ENCODE measurements around the gene AAGAB.
"Not testable (repeated sequence)": the region's sequence is repeated elsewhere in the genome, so short reads cannot be mapped to it uniquely, and the experiment has no call there.

The AAGAB gene

DNA sequence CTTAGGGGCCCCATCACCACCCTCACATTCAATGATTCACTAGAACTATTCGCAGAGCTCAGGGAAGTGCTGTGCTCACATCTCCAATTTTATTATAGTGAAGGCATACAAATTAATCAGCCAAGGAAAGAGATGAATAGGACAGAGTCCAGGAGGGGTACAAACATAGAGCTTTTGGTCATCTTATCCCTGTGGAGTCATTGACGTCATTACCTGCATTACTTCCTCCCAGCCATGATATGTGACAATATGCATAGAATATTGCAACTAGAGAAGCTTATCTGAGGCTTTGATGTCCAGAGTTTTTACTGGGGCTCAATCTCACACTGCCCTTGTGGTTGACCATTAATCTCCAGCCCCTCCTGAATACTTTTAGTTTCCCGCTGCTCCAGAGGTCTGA lies 1.6 kb upstream of the AAGAB start:
- DNase-seq (ENCODE audit: extremely low spot score, insufficient read length, low read depth), result no peak
- no peak for FAIRE-seq

DNA sequence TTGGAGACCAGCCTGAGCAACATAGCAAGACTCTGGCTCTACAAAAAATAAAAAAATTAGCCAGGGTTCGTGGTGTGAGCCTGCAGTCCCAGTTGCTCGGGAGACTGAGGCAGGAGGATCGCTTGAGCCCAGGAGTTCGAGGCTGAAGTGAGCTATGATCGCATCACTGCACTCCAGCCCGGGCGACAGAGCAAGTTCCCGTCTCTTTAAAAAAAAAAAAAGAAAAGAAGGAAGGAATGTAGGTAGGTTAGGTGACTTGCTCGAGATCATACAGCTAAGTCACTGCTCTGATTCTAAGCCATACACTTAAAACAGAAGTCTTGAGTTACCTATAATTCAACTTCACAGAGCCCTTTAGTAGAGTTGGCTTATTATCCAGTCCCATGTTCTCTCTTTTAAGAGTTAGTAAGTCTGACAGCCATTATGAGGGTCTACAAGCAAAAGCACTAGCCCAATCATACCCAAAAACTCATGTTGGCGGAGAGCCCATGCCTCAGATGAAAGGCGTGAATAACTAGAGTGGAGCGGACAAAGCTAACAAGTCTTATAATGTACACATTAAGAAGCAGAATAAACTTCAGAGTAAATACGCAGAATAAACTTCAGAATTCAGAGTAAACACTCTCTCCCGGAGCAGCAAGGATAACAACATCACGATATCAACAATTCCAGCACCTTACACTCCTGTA lies 768 bp downstream of the AAGAB start:
- FAIRE-seq (no peak), DNase-seq (ENCODE audit: extremely low spot score, insufficient read length, low read depth) (no peak)

DNA sequence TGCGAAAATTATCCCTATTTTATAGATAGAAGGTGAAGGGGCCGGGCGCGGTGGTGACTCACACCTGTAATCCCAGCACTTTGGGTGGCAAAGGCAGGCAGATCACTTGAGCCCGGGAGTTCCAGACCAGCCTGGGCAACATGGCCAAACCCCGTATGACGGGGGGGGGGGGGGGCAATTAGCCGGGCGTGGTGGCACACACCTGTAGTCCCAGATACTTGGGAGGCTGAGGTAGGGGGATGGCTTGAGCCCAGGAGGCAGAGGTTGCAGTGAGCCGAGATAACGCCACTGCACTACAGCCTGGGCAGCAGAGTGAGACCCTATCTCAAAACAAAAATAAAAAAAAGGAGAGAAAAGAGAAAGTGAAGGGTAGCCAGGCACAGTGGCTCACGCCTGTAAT lies 1.4 kb downstream of the AAGAB start:
- DNase-seq (ENCODE audit: extremely low spot score, insufficient read length, low read depth) (no peak), FAIRE-seq (no peak)

DNA sequence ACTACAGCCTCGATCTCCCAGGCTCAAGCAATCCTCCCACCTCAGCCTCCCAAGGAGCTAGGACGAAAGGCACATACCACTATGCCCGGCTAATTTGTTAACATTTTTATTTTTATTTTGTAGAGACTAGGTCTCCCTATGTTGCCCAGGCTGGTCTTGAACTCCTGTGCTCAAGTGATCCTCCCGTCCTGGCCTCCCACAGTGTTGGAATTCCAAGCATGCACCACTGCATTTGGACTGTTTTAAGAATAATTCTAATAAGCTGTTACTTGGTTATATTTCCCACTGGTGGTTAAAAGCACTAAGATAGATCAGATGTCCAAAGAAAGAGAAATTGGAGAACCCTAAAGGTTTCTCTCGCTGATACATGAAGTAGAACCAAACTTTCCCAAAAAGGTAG lies 3.1 kb downstream of the AAGAB start:
- FAIRE-seq (no peak), DNase-seq (ENCODE audit: extremely low spot score, insufficient read length, low read depth) (no peak)

DNA sequence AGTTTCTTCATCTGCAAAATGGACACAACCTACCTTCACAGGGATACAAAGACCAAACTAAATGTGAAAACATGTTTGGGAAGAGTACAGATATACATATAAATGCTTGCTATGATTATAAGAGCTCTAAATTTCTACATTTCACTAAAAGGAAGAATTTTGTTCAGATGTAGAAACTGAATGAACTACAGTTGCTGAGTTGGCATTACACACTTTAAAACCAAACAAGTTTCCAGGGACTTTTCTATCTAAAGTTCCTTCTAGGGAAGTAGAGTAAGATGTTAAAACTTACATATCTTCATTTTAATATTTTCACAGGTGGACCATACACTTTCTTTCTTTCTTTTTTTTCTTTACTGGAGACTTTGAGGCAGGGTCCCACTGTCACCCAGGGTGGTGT lies 4.6 kb downstream of the AAGAB start:
- FAIRE-seq (no peak), DNase-seq (ENCODE audit: extremely low spot score, insufficient read length, low read depth) (no peak)

DNA sequence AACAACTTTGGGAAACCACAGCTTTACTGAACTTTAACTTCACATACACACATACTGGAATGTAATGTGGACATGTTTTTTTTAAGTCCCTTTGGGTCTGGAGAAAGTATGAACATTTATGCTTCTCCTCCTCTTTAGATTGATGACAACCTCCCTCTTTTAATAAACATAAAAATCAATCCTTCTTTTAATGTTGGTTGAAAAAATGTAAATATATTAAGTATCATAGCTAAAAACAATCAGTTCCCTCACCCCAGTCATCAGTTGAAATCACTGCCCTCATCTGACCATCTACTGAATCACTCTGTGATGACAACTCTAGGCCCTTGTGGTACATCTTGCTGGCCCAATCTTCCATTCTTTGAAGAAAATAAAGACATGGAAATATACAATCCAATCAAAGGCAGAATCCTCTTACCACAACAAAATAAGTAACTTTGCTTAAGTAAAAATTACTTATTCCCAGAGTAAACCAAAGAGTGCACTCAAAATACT lies 6.4 kb downstream of the AAGAB start:
- no peak for FAIRE-seq

DNA sequence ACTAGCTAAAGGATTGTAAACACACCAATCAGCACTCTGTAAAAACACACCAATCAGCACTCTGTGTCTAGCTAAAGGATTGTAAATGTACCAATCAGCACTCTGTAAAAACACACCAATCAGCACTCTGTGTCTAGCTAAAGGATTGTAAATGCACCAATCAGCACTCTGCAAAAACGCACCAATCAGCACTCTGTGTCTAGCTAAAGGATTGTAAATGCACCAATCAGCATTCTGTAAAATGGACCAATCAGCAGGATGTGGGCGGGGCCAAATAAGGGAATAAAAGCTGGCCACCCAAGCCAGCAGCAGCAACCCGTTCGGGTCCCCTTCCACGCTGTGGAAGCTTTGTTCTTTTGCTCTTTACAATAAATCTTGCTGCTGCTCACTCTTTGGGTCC lies 7.9 kb downstream of the AAGAB start:
- FAIRE-seq, result not testable (repeated sequence)

More for the DNA sequence above, 6.4 kb downstream of the AAGAB start:
- DNase-seq (ENCODE audit: extremely low spot score, insufficient read length, low read depth), result no peak

DNA sequence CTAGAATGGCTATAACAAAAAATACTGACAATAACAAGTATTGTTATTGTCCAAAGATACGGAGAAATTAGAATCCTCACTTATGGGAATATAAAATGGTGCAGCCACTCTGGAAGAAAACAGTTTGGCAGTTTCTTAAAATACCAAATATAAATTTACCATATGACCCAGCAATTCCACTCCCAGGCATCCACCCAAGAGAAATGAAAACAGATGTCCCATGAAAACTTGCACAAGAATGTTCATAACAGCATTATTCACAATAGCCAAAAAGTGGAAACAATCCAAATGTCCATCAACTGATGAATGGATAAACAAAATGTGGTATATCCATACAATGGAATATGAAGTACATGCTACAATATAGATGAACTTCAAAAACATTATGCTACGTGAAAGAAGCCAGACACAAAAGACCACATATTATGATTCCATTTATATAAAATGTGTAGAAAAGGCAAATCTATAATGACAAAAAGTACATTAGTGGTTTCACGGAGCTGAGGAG lies 9.4 kb downstream of the AAGAB start:
- no peak for DNase-seq (ENCODE audit: extremely low spot score, insufficient read length, low read depth)
- no peak for FAIRE-seq

More for the DNA sequence above, 7.9 kb downstream of the AAGAB start:
- not testable (repeated sequence) for DNase-seq (ENCODE audit: extremely low spot score, insufficient read length, low read depth)

DNA sequence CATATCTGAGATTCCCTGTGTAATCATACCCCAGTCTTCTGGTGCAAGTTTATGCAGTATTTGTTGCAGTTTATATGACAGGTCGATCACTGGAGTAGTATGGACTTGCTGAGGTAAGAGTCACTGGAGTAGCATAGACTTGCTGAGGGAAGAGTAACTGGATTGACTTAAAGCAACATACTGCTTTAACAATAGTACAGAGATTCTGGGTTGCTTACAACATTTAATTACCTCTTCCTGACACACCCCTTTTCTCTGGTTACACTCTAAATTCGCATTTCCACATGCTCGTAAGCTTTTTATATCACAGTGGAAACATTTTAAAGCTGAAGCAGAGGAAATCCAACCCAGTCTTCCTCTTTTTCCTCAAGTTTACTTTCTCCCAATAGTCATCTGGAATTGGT lies 11.8 kb downstream of the AAGAB start:
- DNase-seq (ENCODE audit: extremely low spot score, insufficient read length, low read depth) (no peak), FAIRE-seq (no peak)

DNA sequence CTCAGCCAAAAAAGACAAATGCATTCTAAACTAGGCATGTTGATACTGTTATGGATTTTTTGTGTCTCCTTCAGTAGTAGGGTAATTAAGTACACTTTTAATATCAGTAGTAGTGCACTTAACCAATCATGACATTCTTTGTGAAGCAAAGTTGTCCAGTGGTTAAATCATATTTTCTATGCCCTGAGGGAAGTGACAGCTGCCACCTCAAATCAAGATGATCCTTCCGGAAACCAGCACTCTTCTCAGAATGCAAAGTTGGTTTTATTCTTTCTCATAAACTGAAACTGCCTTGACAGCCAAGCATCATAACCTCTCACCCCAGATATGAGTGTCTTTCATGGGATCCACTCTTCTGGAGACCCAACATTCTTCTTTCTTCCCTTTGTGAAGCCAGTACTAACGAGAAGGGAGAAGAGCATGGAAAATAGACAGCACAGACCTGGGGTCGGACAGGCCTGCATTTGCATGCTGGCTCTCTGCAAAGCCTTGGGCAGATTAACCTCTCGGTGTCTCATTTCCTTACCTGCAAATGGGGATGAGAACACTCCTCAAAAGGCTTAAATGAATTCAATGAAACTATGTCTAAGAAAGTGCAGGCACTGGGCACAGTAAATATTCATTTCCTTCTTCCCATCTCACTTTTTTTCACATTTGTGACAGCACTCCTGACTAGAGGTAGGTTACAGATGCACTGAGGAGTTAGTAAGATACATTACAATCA lies 13.2 kb downstream of the AAGAB start:
- FAIRE-seq, result peak; percentile 92
- DNase-seq (ENCODE audit: extremely low spot score, insufficient read length, low read depth), result peak; percentile 54

DNA sequence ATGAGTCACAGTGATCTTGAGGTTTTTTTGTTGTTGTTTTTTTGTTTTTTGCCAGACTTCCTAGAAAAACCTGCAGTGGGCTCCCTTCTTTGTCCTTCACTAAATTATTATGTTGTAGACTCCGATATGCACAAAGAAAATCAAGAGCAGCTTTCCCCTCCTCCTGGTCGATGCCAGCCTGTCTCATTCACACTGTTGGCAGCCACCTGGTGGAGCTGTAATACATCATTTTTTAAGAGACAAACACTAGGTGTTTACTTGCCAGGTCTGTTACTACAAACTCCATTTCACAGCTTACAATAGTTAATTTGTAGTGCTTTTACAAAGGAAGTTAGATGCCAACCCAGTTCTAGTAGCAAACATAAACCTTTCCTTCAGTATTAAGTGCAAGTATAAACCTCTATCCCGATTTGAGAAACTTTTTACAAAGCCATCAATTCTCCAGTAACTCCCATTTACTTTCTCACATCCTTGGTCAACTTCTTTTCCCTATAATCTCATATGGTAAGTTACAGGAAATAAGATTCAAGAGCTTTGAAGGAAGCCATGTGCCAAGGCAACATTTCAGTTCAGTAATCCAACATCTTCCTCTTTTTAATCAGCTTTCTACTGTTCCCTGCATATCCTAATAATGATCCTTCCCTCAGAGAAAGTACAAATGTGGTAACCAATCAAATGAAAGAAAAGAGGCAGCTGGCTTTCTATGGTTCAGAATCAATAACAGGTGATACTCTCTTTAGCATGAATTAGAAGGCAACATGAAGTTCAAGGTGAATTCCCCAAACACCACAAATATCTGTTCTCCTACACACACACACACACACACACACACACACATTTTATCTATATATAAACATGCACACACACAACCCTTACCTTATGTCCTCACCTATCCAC lies 14.0 kb downstream of the AAGAB start:
- FAIRE-seq (no peak), DNase-seq (ENCODE audit: extremely low spot score, insufficient read length, low read depth) (no peak)

DNA sequence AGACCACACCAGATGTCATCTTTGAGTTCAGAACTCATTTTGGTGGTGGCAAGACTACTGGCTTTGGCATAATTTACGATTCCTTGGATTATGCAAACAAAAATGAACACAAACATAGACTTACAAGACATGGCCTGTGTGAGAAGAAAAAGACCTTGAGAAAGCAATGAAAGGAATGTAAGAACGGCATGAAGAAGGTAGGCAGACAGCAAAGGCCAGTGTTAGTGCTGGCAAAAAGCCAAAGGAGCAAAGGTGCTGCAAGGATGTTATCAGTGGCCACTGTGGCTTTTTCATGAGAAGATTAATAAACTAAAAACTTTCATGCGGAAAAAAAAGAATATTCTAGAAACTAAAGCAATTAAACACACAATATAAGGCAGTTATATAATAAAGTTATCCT lies 21.9 kb downstream of the AAGAB start:
- no peak for FAIRE-seq
- no peak for DNase-seq (ENCODE audit: extremely low spot score, insufficient read length, low read depth)

DNA sequence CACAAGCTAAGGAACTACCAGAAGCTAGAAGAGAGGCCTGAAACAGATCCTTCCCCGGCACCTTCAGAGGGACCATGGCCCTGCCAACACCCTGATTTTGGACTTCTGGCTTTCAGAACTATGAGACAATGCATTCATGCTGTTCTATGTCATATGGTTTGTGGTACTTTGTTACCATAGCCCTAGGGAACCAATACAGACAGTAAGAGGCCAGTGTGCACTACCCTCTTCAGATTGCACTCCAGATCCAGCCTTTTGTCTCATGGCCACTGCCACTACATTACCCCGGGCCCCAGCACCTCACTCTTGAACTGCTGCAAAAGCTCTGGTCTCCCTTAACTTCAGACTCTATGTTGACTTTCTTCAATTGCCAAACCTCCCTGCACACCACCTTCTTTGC lies 24.0 kb downstream of the AAGAB start:
- DNase-seq (ENCODE audit: extremely low spot score, insufficient read length, low read depth) (no peak), FAIRE-seq (no peak)

DNA sequence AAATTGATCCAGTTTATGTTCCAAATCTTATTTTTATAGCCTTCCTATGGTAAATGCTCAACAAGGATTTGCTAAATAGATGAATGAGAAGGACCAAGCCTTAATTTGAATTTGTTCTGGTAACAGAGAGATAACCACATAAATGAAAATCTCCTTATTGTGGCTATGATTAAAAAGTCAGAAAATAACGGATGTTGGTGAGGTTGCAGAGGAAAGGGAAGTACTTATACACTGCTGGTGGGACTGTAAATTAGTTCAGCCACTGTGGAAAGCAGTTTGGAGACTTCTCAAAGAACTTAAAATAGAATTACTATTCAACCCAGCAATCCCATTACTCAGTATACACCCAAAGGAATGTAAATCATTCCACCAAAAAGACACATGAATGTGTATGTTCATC lies 26.2 kb downstream of the AAGAB start:
- no peak for FAIRE-seq
- DNase-seq (ENCODE audit: extremely low spot score, insufficient read length, low read depth), result no peak

DNA sequence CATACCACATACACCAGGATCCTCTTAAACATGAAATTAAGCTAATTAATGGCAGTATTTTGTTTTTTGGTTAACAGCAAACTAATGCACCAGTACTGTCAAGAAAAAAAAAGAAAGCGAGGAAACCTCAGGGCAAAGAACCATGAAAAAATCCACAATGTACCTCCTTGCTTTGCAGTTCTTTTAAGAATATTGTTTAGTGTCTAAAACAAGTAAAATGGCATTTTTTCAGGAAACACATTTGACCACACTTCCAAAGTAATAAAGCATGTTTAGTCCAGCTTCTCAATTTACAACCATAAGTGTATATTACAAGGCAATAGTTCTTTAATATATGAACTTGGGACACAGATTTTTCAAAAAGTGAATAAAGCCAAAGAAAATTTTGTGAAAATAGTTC lies 26.6 kb downstream of the AAGAB start:
- no peak for DNase-seq (ENCODE audit: extremely low spot score, insufficient read length, low read depth)
- no peak for FAIRE-seq

DNA sequence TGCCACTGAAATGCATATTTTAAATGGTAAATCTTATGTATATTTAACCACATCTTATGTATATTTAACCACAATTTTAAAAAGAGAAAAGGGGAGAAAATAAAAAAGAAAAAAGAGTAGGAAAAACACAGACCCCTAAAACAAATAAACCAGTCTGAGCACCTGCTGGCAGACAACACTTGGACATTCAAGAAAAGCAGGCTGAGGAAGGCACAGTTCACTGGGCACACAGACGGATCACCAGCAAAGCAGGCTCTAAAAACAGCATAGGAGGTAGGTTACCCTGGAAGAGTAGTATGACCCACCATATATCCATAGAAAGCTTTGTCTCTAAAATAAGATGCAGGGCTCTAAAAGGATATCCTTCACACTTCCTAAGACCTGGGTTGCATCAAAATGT lies 27.0 kb downstream of the AAGAB start:
- FAIRE-seq (no peak), DNase-seq (ENCODE audit: extremely low spot score, insufficient read length, low read depth) (no peak)

DNA sequence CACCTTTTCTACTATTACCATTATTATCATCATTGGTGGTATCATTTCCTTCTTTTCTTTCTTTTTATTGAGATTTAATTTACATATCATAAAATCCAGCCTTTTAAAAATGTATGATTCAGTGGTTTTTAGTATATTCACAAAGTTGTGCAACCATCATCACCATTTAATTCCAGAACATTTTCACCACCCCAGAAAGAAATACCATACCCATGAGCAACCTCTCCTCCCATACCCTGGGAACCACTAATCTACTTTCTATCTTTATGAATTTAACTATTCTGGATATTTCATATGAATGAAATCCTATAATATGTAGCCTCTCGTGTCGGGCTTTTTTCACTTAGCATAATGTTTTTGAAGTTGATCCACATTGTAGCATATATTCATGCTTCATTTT lies 29.1 kb downstream of the AAGAB start:
- FAIRE-seq (no peak), DNase-seq (ENCODE audit: extremely low spot score, insufficient read length, low read depth) (no peak)

DNA sequence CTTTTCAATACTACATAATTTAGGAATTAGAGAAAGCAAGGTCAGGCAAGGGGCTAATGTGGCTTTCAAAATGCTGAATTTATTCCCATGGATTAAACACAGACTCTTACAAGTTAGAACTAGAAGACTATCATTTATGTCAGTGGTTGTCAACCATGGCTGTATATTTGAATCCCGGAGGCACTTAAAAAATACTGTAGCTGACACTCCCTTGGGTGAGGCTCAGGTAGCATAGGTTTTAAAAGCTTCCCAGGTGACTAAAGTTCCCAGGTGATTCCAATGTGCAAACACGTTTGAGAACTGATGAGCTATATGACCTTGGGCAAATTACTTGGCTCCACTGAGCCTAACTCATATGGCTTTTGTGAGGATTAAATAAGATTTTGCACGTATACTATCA lies 29.6 kb downstream of the AAGAB start:
- no peak for FAIRE-seq

DNA sequence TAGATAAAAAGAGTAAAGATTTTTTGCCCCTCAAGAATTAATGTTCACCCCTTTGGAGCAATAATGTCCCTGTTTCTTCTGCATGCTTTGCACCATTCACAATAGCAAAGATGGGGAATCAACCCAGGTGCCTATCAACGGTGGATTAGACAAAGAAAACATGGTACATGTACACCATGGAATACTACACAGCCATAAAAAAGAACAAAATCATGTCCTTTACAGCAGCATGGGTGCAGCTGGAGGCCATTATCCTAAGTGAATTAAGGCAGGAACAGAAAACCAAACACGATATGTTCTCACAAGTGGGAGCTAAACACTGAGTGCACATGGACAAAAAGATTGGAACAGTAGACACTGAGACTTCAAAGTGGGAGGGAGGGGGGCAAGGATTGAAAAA lies 35.2 kb downstream of the AAGAB start:
- FAIRE-seq, result no peak
- no peak for DNase-seq (ENCODE audit: extremely low spot score, insufficient read length, low read depth)

More for the DNA sequence above, 29.6 kb downstream of the AAGAB start:
- DNase-seq (ENCODE audit: extremely low spot score, insufficient read length, low read depth), result no peak

DNA sequence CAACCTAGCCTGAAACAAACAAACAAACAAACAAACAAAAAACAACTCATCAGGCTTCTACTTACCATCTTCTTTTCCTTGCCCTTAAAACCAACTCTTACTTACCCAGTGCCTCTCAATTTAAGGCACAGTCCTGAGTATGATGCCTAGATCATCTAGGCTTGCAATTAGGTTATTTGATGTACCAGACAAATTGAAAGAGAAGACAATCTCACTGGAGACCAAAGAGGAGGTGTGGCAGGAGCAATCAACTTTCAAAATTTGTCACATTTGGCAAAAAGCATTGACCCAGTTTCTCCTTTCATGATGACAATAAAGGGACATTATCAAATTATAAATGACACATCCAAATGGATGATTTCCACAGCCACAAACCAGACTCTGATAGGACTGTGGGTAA lies 36.0 kb downstream of the AAGAB start:
- DNase-seq (ENCODE audit: extremely low spot score, insufficient read length, low read depth) (no peak), FAIRE-seq (no peak)

Data from GM18507 (cell line).